Measurements from ENCODE around the gene SSRP1.

Gene SSRP1

GRCh38 chr11:57370941-57371340, 35.2 kb upstream of the SSRP1 start:
- H3K4me1 ChIP-seq (ENCODE audit: control insufficient read depth, insufficient read depth, low read length) = no peaks in the 10 kb centered on the region
- ChIA-PET CTCF (no interaction called here), POLR2A (no interaction called here)
- no peak overlapping the region for H3K27ac ChIP-seq (ENCODE audit: extremely low read depth, low read depth, low read length)
- no peak for TF ChIP-seq ZNF558 (tag by site-specific recombination; IDR thresholded peaks at IDR 0.05)
- TF ChIP-seq ATF2 (tag by site-specific recombination; IDR thresholded peaks at IDR 0.05; ENCODE audit: low read depth) = no peak
- no peak for TF ChIP-seq ZNF501 (tag by site-specific recombination; IDR thresholded peaks at IDR 0.05)
- no peak for TF ChIP-seq ZNF639 (tag by site-specific recombination; IDR thresholded peaks at IDR 0.05)
- TF ChIP-seq ZNF266 (tag by site-specific recombination; IDR thresholded peaks at IDR 0.05; ENCODE audit: low read depth) = no peak
- TF ChIP-seq ZNF391 (tag by site-specific recombination; IDR thresholded peaks at IDR 0.05; ENCODE audit: borderline replicate concordance, low read depth) = no peak
- no peak for TF ChIP-seq ZNF19 (tag by site-specific recombination; IDR thresholded peaks at IDR 0.05; ENCODE audit: low read depth)
- TF ChIP-seq ZSCAN30 (tag by site-specific recombination; IDR thresholded peaks at IDR 0.05) = no peak
- TF ChIP-seq ZNF140 (tag by site-specific recombination; IDR thresholded peaks at IDR 0.05) = no peak
- TF ChIP-seq PRDM4 (tag by site-specific recombination; IDR thresholded peaks at IDR 0.05) = no peak
- no peak for TF ChIP-seq ZNF394 (tag by site-specific recombination; IDR thresholded peaks at IDR 0.05; ENCODE audit: borderline replicate concordance)
- TF ChIP-seq KLF8 (tag by site-specific recombination; IDR thresholded peaks at IDR 0.05) = no peak
- no peak for TF ChIP-seq ZBTB17 (tag by site-specific recombination; IDR thresholded peaks at IDR 0.05)
- TF ChIP-seq ZNF785 (tag by site-specific recombination; IDR thresholded peaks at IDR 0.05) = no peak
- TF ChIP-seq ZNF433 (tag by site-specific recombination; IDR thresholded peaks at IDR 0.05; ENCODE audit: low read depth) = no peak
- no peak for TF ChIP-seq ZNF148 (tag by site-specific recombination; IDR thresholded peaks at IDR 0.05; ENCODE audit: borderline replicate concordance)
- no peak for TF ChIP-seq MYNN (tag by site-specific recombination; IDR thresholded peaks at IDR 0.05; ENCODE audit: borderline replicate concordance)
- TF ChIP-seq ZBTB26 (tag by site-specific recombination; optimal IDR thresholded peaks at IDR 0.05) = no peak
- no peaks in the 10 kb centered on the region for H3K9me3 ChIP-seq (ENCODE audit: control insufficient read depth, insufficient read depth, low read depth, low read length)
- H3K4me3 ChIP-seq (ENCODE audit: low read depth, low read length) = no peak overlapping the region
- no peaks in the 10 kb centered on the region for H3K36me3 ChIP-seq (ENCODE audit: control insufficient read depth in 2 of 2, insufficient read depth in 1 of 2, low read length in 2 of 2)

All from HEK293 (cell line).